ENCODE results near the gene TRPC4AP. TPM values are rescaled to one million over a fixed set of nuclear protein-coding genes. Genes with fewer than 3 reads are reported as not detected.

TRPC4AP gene
- total and polyA plus RNA-seq, 2 of the 8 experiments (the other 6 are each of a cell fraction or from before 2014, with no cell fraction given): 73.1 to 74.8 TPM

DNA sequence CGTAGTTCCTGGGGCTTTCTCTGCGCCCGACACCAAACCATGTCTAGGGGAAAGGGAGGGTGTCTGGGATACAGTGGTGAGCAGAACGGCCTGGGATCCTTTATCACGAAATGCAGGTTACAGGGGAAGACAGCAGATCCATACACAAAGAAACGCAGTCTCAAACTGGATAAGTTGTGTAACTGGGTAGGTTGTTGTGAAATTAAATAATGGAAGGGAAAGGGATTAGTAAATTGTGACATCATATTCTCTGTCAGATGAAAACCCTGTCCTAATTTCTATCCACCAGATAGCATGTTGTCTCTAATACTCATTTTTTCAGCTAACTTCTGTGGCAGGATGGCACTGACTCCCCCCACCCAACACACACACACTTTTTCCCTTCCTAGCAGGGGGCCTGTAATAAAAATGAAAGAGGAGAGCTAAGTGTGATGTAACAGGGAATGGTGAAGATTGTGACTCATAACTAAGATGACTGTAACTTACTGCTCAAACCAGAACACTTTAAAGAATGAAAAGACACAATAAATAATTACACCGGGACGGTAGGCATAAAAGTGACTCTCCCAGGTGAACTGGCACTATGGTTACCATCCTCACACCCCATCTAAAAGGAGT, 769 bp upstream of the TRPC4AP start:
- H2BK15ac ChIP-seq (ENCODE audit: low read length): 0 out of 2 replicates have a peak overlapping the region, but pooled peaks have one; percentile 55
- H3K4me2 ChIP-seq (ENCODE audit: insufficient read depth in 1 of 2, low read depth in 2 of 2, low read length in 2 of 2): peak overlapping the region; percentile 66 to 97
- H3K9ac ChIP-seq (replicated peaks in 1 of 4; ENCODE audit: extremely low read depth in 1 of 4, low read depth in 3 of 4, low read length in 3 of 4): peak overlapping the region in 3 of 4 experiments; percentile 17 to 84 (median 25); a peak in 4 of 7 replicates
- H2BK20ac ChIP-seq (ENCODE audit: low read length): no peak overlapping the region
- H2BK12ac ChIP-seq (ENCODE audit: low read depth, low read length): peak overlapping the region; percentile 90
- H3K56ac ChIP-seq (replicated peaks; ENCODE audit: insufficient read length, low read depth, low read length): no peak overlapping the region
- peak overlapping the region; percentile 97 for H2AFZ ChIP-seq (ENCODE audit: low read length)
- peak overlapping the region; percentile 6 to 96 (median 90); a peak in 6 of 8 replicates for H3K4me3 ChIP-seq (ENCODE audit: extremely low read depth in 1 of 4, insufficient read depth in 2 of 4, low read depth in 3 of 4, low read length in 4 of 4)
- WGBS, 2 experiments (ENCODE audit: extremely low coverage in 1 of 2, insufficient coverage in 1 of 2, insufficient read length in 1 of 2, insufficient replicate concordance in 2 of 2, low coverage in 1 of 2, low lambda C conversion rate in 2 of 2, missing lambda C conversion rate in 1 of 2): 80% methylated on average over 8 of the region's 8 CpGs; no CpG with 5 or more reads in 1 of the 2 experiments
- CTCF ChIA-PET (ENCODE audit: partially characterized antibody): interaction anchor here (0.5 to 4.1 kb wide), 8 partner anchors 10 to 1861 kb away, joined by 3 to 18 read pairs (median 4); partner anchors contain the start of gene EDEM2
- H3K14ac ChIP-seq (ENCODE audit: insufficient read length): no peak overlapping the region
- FAIRE-seq (no peak), DNase-seq (ENCODE audit: low read depth in 1 of 2, low spot score in 2 of 2) (no peak)
- peak overlapping the region; percentile 92 for H2BK5ac ChIP-seq (ENCODE audit: low read depth, low read length)
- no peaks in the 10 kb centered on the region; the same call in 1 of the 2 replicates for H3K79me1 ChIP-seq (ENCODE audit: low read depth, low read length)
- H4K5ac ChIP-seq (ENCODE audit: insufficient read length, low read depth, low read length): peak overlapping the region; percentile 92
- peaks cover 5 to 39% of the 10 kb centered on the region in 2 experiments; a peak in 3 of 4 replicates for H3K79me2 ChIP-seq (ENCODE audit: control insufficient read depth in 1 of 2, insufficient read depth in 2 of 2, low read length in 2 of 2)
- peaks cover 0 to 10% (median 4%) of the 10 kb centered on the region in 4 experiments; a peak in 5 of 7 replicates for H3K4me1 ChIP-seq (replicated peaks in 1 of 4; ENCODE audit: control insufficient read depth in 3 of 4, insufficient read depth in 4 of 4, low read length in 3 of 4)
- H3K18ac ChIP-seq (ENCODE audit: extremely low read depth, low read length): peak overlapping the region; percentile 40; the same call in 1 of the 2 replicates
- POLR2A ChIA-PET (ENCODE audit: partially characterized antibody): no interaction called here
- H4K8ac ChIP-seq (ENCODE audit: extremely low read depth, insufficient read depth, low read length): peak overlapping the region; percentile 94; the same call in 1 of the 2 replicates
- peak overlapping the region; percentile 64 for H3K4ac ChIP-seq (replicated peaks; ENCODE audit: insufficient read length, low read depth, low read length)
- no peak overlapping the region for H2BK120ac ChIP-seq (replicated peaks; ENCODE audit: low read depth, low read length)
- no peaks in the 10 kb centered on the region for H3K9me3 ChIP-seq (ENCODE audit: insufficient read depth in 2 of 2, low read depth in 1 of 2, low read length in 1 of 2)
- no peaks in the 10 kb centered on the region for H3K27me3 ChIP-seq (replicated peaks in 1 of 4; ENCODE audit: control insufficient read depth in 3 of 4, extremely low read depth in 1 of 4, insufficient read depth in 3 of 4, low read length in 3 of 4)
- no peak overlapping the region for H2AK5ac ChIP-seq (ENCODE audit: low read depth, low read length)
- H3K23ac ChIP-seq (ENCODE audit: insufficient read length): no peak overlapping the region
- no peaks in the 10 kb centered on the region for H4K20me1 ChIP-seq (replicated peaks in 1 of 2; ENCODE audit: control insufficient read depth in 1 of 2, insufficient read depth in 2 of 2, low read length in 2 of 2)
- H3K23me2 ChIP-seq (ENCODE audit: low read depth, low read length): peaks cover 9% of the 10 kb centered on the region
- peaks cover 0 to 3% (median 0%) of the 10 kb centered on the region in 4 experiments; a peak in 1 of 8 replicates for H3K36me3 ChIP-seq (ENCODE audit: control insufficient read depth in 2 of 4, insufficient read depth in 4 of 4, low read length in 3 of 4)
- peak overlapping the region; percentile 67 for H4K91ac ChIP-seq (replicated peaks; ENCODE audit: insufficient read length, low read length)
- peak overlapping the region; percentile 58; the same call in 1 of the 2 replicates for H3K27ac ChIP-seq (ENCODE audit: low read depth, low read length)
- TF ChIP-seq SP1 (IDR thresholded peaks at IDR 0.05; ENCODE audit: low read depth, low read length) (no peak), SP4 (IDR thresholded peaks at IDR 0.05; ENCODE audit: low read length) (no peak), TAF7 (optimal IDR thresholded peaks at IDR 0.05; ENCODE audit: borderline replicate concordance, low read depth, low read length) (no peak)

All from H1 (cell line).